ENCODE results near the gene POLR1A.

DNA sequence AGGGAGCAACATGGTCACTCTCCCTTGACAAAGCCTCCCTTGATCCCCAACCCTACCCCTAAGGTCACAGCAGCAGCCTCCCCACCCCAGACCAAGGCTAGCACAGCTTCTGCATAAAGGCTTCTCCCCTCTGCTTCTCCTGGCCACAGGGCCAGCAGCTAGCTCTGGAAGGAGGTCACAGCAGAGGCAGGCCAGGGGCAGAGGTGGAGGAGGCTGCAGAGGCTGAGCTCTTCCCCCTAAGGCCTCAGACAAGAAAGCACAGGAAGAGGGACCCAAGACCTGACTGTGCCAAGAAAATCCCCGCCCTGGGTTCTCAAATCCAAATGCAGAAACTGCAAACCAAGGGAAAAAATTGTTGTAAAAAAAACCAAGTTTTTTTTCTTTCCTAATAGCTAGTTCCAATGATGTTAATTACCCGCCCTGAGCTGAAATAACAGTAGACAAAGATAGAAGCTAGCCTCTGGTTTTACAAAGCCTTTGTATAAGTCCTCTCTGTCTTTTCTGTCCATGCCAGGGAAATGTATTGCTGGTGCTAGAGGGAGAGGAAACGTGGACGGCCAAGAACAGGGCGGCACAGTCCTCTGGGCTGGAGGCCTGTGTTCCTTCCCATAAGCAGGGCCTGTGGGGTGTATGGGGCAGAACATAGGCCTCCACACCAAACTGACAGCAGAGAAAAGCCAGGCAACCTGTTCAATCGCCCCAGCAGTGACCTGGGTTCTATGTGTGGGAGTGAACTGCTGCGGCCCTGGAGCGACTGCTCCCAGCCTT is 79.5 kb downstream of the POLR1A start:
- TF ChIP-seq CTCF (IDR thresholded peaks at IDR 0.05 in 8 of 11, conservative IDR thresholded peaks at IDR 0.05 in 3 of 11) (no peak), POLR2AphosphoS5 (IDR thresholded peaks at IDR 0.05) (no peak)
